Measurements from ENCODE around the gene SLX4IP.

DNA sequence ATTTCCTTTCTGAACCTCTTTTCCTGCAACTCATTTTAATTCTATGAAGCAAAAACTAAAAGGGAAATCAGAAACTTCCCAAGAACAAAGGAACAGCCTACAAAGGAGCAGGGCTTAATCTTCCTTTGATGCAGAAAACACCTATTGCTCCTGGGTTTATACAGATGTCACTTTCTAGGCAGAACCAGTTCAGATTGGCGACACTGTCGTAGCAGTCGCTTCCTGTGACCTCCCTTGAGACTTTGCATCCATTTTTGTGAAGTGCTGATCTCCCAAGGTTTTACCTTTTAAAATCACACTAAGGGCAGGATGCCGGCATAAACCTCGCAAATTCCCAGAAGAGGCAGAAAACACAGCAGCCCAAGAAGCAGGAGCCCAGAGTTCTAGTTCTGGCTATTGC is 198.6 kb downstream of the SLX4IP start:
- TF ChIP-seq, protein P1, sequence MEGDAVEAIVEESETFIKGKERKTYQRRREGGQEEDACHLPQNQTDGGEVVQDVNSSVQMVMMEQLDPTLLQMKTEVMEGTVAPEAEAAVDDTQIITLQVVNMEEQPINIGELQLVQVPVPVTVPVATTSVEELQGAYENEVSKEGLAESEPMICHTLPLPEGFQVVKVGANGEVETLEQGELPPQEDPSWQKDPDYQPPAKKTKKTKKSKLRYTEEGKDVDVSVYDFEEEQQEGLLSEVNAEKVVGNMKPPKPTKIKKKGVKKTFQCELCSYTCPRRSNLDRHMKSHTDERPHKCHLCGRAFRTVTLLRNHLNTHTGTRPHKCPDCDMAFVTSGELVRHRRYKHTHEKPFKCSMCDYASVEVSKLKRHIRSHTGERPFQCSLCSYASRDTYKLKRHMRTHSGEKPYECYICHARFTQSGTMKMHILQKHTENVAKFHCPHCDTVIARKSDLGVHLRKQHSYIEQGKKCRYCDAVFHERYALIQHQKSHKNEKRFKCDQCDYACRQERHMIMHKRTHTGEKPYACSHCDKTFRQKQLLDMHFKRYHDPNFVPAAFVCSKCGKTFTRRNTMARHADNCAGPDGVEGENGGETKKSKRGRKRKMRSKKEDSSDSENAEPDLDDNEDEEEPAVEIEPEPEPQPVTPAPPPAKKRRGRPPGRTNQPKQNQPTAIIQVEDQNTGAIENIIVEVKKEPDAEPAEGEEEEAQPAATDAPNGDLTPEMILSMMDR (IDR thresholded peaks at IDR 0.05), result no peak
- no peak for TF ChIP-seq MYC (IDR thresholded peaks at IDR 0.05; ENCODE audit: borderline replicate concordance, low read length)
